ENCODE measurements around the gene MGAT5.

Gene MGAT5

DNA sequence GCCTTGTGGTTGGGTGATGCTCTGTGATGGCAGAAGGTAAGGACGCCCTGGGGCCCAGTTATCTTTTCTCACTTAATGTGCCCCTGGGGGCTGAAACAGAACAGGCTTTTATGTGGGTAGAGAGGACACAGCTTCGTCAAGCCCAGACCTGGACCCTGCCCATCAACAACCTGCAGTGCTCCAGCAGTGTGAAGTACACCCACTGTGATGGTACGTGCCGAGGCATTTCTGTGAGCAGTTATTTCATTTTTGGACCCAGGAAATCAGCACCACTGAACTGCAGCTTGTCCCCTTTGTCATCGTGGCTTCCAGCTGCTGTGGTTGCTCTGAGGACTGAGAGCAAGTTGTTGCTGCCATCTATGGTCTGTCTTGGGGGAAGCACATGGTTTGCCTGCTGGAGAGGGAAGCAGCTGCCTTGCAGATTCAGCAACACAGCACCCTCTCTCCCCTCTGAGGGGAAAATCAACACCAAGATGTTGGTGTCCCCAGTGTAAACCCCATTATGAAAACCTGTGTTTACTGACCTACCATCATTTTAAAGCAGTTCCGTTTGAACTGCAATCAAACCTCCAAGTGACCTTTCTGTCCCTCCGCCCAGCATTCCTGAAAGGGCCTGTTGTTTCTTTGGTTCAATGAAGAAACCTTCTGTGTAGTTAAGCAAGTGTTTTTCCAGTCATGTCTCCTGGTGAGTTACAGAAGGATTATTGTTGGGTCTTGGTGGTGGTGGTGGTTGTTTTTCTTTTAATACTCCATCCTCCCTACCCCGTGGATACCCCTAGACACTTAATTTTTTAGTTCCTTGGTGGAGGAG is 158.2 kb downstream of the MGAT5 start:
- in situ Hi-C loops (cut with HindIII; ENCODE audit: low sequenced_read_pairs) = no loop called here

DNA sequence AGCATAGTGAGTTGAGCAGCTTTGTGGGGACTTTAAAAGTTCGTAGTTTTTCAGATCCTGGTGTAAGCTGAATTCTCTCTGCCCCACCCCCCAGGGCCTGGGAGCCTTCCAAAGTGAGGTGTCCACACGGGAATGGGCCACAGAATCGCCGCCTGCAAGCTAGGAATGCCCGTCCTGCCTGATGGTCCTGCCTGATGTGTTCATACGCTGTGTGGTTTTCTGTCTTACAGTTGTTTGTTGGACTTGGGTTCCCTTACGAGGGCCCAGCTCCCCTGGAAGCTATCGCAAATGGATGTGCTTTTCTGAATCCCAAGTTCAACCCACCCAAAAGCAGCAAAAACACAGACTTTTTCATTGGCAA is 158.7 kb downstream of the MGAT5 start:
- in situ Hi-C loops (cut with HindIII; ENCODE audit: low sequenced_read_pairs) = no loop called here

DNA sequence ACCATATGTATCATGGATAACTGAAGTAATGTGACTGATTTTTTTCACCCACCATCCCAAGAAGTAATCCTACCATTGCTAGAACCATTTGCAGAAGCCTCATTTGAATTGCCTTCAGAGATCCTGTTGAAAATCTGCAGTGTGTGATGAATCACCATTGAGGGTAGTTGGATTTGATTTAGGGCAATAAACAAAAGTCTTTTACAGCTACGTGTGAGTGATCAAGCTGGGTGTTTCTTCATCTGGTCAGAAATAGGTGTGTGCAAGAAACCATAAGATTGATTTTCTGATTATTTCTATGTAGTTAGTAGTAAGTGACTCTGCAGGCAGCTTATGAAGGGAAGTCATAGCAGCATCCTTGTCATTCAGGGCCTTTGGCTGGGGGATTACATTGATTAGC is 159.6 kb downstream of the MGAT5 start:
- in situ Hi-C loops (cut with HindIII; ENCODE audit: low sequenced_read_pairs) = no loop called here

DNA sequence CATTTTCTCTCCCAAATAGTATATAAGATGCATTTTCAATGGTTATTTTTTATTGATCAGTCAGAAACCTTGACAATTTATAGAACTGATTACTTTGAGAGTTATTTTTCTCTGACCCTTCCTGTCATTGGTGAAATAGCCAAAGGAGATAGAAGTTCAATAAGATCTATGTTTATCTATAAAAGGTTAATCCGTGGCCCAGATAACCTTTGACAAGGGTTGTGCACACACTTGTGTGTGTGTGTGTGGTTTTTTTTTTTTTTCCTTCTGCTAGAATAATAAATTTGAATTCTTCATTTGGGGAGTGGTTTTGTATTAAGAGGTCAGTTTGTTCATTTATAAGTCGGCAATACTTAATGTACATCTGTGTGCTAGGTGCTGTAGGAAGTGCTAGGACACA is 160.0 kb downstream of the MGAT5 start:
- in situ Hi-C loops (cut with HindIII; ENCODE audit: low sequenced_read_pairs) = no loop called here

DNA sequence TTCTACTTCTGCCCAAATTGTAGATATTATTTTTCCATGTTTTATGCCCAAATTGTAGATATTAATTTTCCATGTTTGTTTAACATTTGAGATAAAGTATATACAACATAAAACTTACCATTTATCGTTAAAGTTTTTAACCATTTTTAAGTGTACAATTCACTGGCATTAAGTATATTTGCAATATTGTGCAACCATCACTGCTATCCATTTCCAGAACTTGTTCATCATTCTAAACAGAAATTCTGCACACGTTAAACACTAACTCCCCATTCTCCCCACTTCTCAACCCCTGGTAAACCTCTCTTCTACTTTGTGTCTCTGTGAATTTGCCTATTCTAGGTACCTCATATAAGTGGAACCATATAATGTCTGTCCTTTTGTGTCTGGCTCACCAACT is 162.1 kb downstream of the MGAT5 start:
- in situ Hi-C loops (cut with HindIII; ENCODE audit: low sequenced_read_pairs) = no loop called here

DNA sequence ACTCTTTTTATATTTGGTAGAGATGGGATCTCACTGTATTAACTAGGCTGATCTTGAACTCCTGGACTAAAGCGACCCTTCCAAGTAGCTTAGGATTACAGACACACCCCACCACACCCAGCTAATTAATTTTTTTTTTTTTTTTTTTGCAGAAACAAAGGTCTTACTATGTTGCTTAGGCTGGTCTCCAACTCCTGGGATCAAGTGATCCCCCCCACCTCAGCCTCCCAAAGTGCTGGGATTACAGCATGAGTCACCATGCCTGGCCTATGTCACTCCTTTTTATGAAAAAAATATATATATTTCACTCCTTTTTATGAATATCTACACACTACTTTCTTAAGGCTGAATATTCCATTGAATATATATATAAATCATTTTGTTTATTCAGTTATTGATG is 162.8 kb downstream of the MGAT5 start:
- in situ Hi-C loops (cut with HindIII; ENCODE audit: low sequenced_read_pairs) = no loop called here

DNA sequence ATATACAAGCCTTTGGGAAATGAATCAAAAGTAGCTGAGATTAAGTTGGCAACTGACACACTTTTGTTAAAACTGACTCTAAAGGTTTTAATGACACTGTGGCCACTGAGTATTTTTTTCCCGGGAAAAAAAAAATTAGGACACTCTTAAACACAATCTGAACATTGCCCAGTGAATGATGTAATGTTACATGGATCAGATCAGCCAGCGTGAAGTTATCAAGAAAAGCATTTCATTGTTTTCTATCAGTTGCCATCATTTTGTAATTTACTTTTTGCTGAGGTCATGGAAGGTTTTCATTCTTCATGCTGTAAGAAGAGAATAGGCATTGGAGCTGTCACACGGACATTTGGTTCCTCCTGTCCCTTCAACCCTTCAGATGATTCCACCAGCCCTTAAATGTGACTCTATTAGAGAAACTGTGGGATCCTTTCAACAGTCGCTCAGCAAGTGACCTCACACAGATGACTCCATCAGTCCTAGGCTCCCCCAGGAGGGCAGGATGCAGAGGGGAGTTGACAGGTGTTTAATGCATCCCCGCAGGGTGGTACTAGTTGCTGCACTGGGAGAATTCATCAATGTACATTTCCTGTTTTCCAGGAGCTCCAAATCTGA is 164.2 kb downstream of the MGAT5 start:
- in situ Hi-C loops (cut with HindIII; ENCODE audit: low sequenced_read_pairs) = no loop called here

DNA sequence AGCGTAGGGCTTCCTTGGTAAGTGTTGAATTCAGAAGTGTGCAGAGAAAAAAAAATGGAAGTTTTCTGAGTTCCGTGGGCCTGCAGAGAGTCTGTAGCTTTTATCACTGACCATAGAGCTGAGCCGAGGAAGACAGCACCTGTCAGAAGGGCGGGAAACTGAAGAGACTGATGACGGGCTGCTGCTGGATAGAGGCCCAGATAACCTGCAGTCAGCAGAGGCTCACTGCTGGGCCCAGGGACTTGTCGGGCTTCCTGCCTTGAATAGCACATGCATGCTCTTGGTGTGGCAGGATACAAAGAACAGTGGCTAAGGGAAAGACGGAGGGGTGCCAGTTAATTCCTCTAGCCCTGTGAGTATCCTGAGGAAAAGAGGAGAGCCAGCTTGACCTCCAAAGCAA is 166.4 kb downstream of the MGAT5 start:
- in situ Hi-C loops (cut with HindIII; ENCODE audit: low sequenced_read_pairs) = no loop called here

DNA sequence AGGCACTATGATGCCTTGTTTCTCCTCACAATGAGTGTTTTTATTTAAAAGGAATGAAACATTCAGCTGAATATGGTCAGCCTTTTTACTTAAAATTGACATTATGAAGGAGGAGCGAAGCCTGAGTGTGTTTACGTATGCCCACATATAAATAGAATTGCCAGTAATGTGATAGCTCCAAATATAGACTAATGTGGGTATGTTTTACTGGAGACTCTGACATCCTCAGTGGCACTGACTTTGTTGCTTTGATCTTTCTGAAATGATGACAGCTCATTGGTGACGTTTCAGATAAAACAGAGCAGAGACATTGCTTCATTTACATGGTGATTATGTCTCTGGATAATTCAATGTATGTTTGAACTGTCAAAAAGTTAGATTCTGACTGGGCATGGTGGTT is 167.0 kb downstream of the MGAT5 start:
- in situ Hi-C loops (cut with HindIII; ENCODE audit: low sequenced_read_pairs) = no loop called here

DNA sequence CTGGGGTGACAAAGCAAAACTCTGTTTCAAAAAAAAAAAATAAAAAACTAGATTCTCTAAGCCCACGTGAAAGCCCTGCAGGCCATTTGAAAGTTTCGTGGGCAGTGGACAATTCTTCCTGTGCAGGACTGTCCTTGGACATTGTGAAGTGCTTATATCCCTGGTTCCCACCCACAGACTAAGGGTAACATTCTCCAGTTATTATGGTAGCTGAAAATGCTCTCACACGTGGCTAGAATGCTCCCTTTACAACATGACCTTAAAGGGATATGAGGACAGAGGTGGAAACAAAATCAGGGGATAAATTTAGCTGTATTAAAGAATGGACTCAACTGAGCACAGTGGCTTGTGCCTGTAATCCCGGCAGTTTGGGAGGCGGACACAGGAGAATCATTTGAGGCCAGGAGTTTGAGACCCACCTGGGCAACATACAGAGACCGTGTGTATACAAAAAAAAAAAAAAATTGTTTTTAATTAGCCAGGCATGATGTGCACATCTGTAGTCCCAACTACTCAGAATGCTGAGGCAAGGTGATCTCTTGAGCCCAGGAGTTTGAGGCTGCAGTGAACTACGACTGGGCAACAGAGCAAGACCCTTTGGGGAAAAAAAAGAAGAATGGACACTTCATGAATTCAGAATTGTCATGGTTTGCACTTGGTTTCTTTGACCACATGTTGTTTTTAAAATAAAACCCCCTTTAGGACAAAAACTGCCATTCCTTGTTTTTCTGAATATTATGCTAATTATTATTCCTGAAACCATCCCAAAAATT is 167.9 kb downstream of the MGAT5 start:
- in situ Hi-C loops (cut with HindIII; ENCODE audit: low sequenced_read_pairs) = no loop called here

DNA sequence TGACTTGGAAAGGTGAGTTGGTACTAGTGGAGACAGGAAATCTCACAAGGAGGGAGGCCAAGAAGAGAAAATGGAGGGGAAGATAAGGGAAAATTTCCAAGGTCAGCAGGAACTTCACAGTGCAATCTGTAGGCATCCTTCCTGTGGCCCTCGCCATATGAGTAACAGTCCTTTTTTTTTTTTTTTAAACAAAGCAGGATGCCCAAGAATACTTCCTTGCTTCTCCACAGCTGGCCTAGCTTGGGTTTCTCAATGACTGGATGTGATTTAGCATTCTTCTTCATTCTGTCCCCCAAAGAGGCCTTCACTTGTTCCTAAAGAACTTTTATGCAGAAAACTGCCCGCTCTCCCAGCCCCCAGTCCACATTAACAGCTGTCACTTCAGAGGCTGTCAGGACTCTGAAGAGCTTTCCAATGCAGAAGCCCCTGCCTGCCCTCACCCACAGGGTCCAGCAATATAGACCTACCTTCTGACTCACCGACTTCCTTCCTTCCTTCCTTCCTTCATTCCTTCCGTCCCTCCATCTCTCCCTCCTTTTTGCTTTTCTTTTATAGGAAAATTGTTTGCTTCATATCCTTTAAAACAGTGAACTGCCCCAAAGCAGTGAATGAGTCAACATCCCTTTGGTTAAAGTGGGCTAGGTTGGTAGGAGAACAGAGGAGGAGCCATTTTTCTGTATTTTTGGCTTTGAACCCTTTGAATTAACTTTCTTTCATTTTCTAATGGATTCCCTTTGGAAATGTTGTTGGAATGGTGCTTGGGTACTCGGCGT is 172.0 kb downstream of the MGAT5 start:
- in situ Hi-C loops (cut with HindIII; ENCODE audit: low sequenced_read_pairs) = no loop called here

DNA sequence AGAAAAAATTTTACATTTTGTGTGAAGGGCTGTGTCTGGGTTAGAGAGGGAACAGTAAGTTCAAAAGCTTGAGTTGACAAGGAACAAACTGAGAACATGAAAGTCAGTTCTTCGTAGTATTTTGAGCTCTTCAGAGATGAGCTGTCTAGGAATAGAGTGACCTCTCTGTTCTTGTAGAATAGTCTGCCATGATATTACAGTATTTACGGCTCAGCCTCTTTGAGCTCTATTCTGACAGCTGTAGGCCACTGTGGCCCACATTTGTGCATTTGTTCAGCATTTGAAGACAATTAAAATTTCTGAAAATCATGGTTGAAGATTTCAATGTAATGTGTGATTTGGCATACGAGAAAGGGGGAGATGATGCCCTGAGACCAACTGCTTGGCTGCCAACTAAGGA is 172.8 kb downstream of the MGAT5 start:
- in situ Hi-C loops (cut with HindIII; ENCODE audit: low sequenced_read_pairs) = no loop called here

DNA sequence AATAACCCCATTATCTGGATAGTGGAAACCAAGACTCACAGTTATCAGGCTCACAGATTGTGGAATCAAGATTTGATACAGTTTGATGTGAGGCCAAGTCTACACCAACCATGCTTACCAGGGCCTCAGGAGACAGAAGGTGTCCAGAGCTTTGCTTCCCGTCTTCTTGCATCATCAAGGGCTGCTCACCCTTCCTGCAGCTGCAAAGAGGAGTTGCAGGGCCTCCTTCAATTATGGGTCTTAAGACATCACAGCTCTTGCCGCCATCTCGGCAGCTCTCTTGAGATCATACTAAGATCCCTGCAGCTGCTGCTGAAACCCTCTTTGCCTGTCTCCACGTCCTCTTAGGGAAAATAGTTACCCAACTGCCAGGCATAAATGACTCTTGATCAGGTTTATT is 176.0 kb downstream of the MGAT5 start:
- in situ Hi-C loops (cut with HindIII; ENCODE audit: low sequenced_read_pairs) = no loop called here

DNA sequence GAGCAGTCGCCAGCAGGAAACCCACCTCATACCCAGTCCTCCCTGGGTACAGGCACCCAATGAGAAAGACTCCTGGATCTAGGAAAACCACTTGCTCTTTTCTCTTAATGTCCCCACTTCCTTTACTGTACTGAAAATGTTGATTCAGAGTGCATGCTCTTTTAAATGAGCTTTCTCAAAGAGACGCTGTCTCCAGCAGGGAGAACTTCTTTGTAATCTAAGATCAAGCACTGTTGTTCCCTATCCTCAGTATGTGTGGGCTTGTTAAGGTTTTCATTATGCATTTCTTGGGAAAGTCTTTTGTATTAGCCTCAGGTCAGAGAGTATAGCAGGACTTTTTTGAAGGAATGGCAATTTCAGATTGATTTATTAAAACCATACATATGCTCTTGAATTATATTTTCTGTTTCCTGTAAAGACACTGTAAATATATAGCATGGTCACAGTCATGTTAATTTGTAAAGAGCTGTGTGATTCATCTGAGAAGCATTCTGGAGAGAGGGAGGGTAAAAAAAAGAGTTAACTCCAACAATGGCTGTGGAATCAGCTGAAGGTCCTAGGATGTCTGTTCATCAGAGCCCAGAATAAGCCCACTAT is 178.1 kb downstream of the MGAT5 start:
- in situ Hi-C loops (cut with HindIII; ENCODE audit: low sequenced_read_pairs) = no loop called here

DNA sequence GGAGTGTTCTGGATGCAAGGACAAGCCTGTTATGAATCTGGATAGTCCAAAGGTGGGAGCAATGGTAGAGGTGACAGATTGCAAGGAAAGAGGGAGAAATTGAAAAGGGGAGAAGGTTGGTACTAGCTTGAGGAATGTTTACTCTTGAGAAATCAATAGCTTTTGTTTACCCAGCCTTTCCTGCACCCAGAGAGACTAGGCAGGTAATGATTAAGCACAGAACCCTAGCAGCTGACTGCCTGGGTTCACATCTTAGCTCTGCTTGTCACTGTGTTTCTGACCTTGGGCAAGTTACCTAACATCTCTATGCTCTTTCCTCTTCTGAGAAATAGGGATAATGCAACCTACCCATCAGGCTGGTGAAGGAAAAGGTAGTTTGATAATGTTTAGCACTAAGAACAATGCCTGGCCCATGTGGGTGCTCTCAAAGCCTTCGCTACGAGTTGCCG is 178.6 kb downstream of the MGAT5 start:
- in situ Hi-C loops (cut with HindIII; ENCODE audit: low sequenced_read_pairs) = no loop called here

DNA sequence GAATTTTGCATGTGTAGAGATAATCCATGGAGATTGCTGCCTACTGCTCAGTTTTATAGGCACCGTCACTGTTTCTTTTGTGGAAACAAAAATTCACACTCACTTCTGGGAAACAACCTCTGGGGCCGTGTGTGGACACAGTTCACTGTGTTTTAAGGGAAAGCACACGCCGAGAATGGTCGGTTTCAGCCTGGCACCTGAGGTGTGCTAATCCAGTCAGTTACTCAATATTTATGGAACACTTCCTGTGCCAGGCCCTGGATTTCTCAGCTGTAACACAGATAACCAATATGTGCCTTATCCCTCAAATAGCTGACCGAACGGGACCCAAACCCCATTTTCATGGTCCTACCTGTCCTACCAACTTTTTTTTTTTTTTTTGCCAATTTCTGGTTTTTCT is 179.6 kb downstream of the MGAT5 start:
- in situ Hi-C loops (cut with HindIII; ENCODE audit: low sequenced_read_pairs) = no loop called here

DNA sequence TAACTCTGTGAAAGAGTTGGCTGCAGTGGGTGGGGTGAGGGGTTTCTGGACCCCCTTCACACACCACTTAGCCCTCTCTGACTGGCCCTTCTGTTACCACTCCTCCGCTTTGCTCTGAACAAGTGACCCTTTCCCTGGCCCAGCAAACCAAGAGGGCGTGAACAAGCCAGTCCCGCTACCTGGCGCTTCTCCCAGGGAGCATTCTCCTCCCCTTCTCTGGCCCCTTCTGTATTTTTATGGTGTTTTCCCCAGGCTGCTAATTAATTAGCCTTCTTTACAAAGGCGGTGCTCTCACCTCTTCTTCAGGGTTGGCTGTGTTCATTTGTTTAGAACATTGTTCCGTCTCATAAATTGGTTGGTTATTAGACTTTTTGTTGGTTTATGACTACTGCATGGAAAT is 180.1 kb downstream of the MGAT5 start:
- in situ Hi-C loops (cut with HindIII; ENCODE audit: low sequenced_read_pairs) = no loop called here

DNA sequence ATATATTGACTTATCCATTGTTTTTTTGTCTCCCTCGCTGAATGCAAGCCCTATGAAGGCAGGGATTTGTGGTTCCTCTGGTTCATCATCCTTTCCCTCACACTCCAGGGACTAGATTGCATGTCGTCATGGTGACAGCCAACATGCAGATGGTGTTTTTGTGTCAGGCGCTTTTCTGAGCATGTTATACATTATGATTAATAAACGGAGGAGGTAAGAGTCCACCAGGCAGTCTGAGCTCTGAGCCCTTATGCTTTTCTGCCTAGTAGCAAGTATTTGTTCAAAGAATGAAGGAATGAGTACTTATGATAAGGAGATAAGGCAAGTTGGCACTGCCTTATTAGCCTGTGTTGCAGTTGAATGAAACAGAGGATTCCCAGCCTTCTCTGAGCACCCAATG is 181.6 kb downstream of the MGAT5 start:
- in situ Hi-C loops (cut with HindIII; ENCODE audit: low sequenced_read_pairs) = no loop called here

DNA sequence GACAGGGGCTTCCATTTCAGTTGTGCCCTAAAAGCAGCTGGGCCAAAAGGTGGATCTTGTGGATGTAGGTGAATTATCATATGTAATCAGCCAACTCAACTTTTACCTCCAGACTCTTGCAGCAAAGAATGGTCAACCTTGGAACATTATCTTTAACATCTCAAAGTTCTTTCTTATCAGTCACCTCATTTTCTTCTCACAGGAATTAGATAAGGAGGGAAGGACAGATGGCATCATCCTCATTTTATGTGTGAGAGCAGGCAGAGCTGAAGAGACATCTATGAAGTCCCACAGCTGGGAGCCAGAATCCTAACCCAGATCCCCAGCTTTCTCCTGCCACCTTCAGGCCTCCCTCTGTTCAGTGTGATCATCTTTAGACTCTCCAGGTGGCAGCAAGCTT is 182.1 kb downstream of the MGAT5 start:
- in situ Hi-C loops (cut with HindIII; ENCODE audit: low sequenced_read_pairs) = no loop called here

DNA sequence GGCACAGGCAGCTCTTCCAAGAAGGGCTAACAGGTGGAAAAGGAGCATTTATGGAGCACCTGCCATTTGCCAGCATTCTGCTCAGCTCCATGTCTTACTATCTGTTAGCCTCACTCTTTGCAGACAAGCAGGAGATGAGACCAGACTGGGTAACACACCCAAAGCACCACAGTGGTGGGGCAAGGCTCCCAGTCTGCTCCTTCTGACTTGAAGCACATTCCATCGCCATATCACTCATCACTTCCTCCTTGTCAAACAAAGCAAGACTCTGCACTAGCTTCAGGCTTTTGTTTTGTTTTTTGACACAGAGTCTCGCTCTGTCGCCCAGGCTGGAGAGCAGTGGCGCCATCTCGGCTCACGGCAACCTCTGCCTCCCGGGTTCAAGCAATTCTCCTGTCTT is 182.8 kb downstream of the MGAT5 start:
- in situ Hi-C loops (cut with HindIII; ENCODE audit: low sequenced_read_pairs) = no loop called here

DNA sequence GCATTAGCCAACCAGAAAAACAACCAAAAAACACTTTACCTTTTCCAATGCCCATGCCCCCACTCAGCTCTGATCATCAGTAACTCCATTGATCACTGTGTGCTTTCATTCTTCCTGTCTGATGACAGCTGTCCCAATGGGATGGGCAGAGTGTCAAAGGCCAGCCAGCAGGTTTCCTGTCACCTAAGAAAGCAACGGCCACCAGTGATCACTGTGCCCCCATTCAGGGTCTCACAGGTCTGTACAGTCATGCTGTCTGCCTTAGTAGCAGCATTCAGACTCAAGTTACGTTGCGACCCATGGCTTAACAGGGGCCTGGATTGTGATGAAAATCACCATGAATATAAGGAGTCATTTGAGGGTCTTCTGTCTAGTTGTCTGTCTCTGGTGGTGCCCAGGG is 184.5 kb downstream of the MGAT5 start:
- in situ Hi-C loops (cut with HindIII; ENCODE audit: low sequenced_read_pairs) = no loop called here
